B cell (primary cell): ENCODE data around the gene IPO11. TPM values are rescaled to one million over a fixed set of nuclear protein-coding genes. Genes with fewer than 3 reads are reported as not detected.

Source experiments
- ATAC-seq: fragments of 200-7000 bp; cut with Tn5 transposase; one replicate; pipeline ENCODE4 v1.10.0; 2021; ENCODE audit warnings: low read depth, mild to moderate bottlenecking, moderate number of reproducible peaks, moderate library complexity
- CTCF ChIA-PET: fragments of 350-600 bp; sonication (Branson Sonifier 250); formaldehyde crosslinking; loops from one replicate; lab custom pipeline; 2021; ENCODE audit warnings: antibody characterized with exemption, inconsistent platforms; lab: Charles Lee
- POLR2A ChIA-PET: fragments of 350-600 bp; sonication (Branson Sonifier 250); formaldehyde crosslinking; loops from one replicate; lab custom pipeline; 2021; ENCODE audit warnings: antibody characterized with exemption; lab: Charles Lee
- DNase-seq: peaks from one replicate; pipeline ENCODE4 v3.0.0; 2013
- H2AFZ ChIP-seq: 2 replicates; pipeline ENCODE4 v1.6.1; 2012; ENCODE audit warnings: mild to moderate bottlenecking, low read depth, low read length; ENCODE audit not compliant: insufficient read depth, poor library complexity, severe bottlenecking
- H3K27ac ChIP-seq, 2 donors: 1 replicate in 1 of 2; 2 replicates in 1 of 2; pipeline ENCODE4 v1.5.1; 2012 to 2013; ENCODE audit warnings: low read length in 2 of 2, mild to moderate bottlenecking in 2 of 2, moderate library complexity in 1 of 2
- H3K27me3 ChIP-seq, 4 experiments: fragments of 200-600 bp in 1 of 4; sonication (generic) in 1 of 4; replicated peaks in 1 of 4; 1 replicate in 2 of 4; 2 replicates in 2 of 4; pipeline versions ENCODE4 v1.6.1 to v1.7.0; 2013 to 2016; ENCODE audit warnings: low read length in 3 of 4, mild to moderate bottlenecking in 2 of 4, mixed read lengths in 1 of 4, moderate library complexity in 1 of 4; ENCODE audit not compliant: insufficient read depth in 4 of 4, control insufficient read depth in 3 of 4; ENCODE audit errors: control extremely low read depth in 1 of 4
- H3K36me3 ChIP-seq, 2 experiments: replicated peaks in 1 of 2; 1 replicate in 1 of 2; 2 replicates in 1 of 2; pipeline versions ENCODE4 v1.6.1 to v1.7.1; 2013; ENCODE audit warnings: low read length in 1 of 2; ENCODE audit not compliant: insufficient read depth in 2 of 2, control insufficient read depth in 1 of 2; ENCODE audit errors: control extremely low read depth in 1 of 2, extremely low read depth in 1 of 2
- H3K4me1 ChIP-seq, 2 donors: fragments of 200-600 bp in 1 of 2; sonication (generic) in 1 of 2; 1 replicate in 1 of 2; 2 replicates in 1 of 2; pipeline versions ENCODE4 v1.5.1 to v1.6.1; 2013 to 2017; ENCODE audit warnings: low read length in 2 of 2; ENCODE audit not compliant: control insufficient read depth in 2 of 2, insufficient read depth in 2 of 2
- H3K4me2 ChIP-seq: replicated peaks from 2 replicates; pipeline ENCODE3; 2012; ENCODE audit warnings: mild to moderate bottlenecking, low read depth, low read length; ENCODE audit not compliant: poor library complexity, severe bottlenecking
- H3K4me3 ChIP-seq, 5 experiments: fragments of 200-600 bp in 1 of 5; sonication (generic) in 1 of 5; 1 replicate in 3 of 5; 2 replicates in 2 of 5; pipeline versions ENCODE4 v1.5.1 to v1.7.0; 2011 to 2016; ENCODE audit warnings: low read length in 4 of 5, mild to moderate bottlenecking in 4 of 5, low read depth in 2 of 5, control low read depth in 1 of 5, moderate library complexity in 1 of 5; ENCODE audit not compliant: insufficient read depth in 1 of 5; ENCODE audit errors: control extremely low read depth in 1 of 5, extremely low read depth in 1 of 5
- H3K79me2 ChIP-seq: fragments of 200-600 bp; sonication (generic); one replicate; pipeline ENCODE4 v1.6.0; 2016; ENCODE audit warnings: low read length; ENCODE audit not compliant: control insufficient read depth, insufficient read depth
- H3K9ac ChIP-seq: fragments of 200-600 bp; sonication (generic); 2 replicates; pipeline ENCODE4 v1.6.1; 2017; ENCODE audit warnings: mild to moderate bottlenecking, low read length, moderate library complexity
- H3K9me3 ChIP-seq, 3 donors: one replicate each; pipeline versions ENCODE4 v1.6.1 to v1.7.1; 2013; ENCODE audit warnings: low read length in 2 of 3; ENCODE audit not compliant: control insufficient read depth in 2 of 3, insufficient read depth in 1 of 3; ENCODE audit errors: control extremely low read depth in 1 of 3
- H4K20me1 ChIP-seq: 2 replicates; pipeline ENCODE4 v1.6.0; 2012; ENCODE audit warnings: mild to moderate bottlenecking, low read length; ENCODE audit not compliant: insufficient read depth, control insufficient read depth, poor library complexity, severe bottlenecking
- H3K27ac Mint-ChIP-seq: one replicate; pipeline ENCODE4 v1.8.0; 2021; ENCODE audit warnings: mixed read lengths
- H3K27me3 Mint-ChIP-seq: one replicate; pipeline ENCODE4 v1.8.0; 2021; ENCODE audit warnings: mixed read lengths
- H3K4me1 Mint-ChIP-seq: one replicate; pipeline ENCODE4 v1.8.0; 2021; ENCODE audit warnings: mixed read lengths
- H3K4me3 Mint-ChIP-seq: one replicate; pipeline ENCODE4 v1.8.0; 2021; ENCODE audit warnings: mixed read lengths
- H3K9me3 Mint-ChIP-seq: one replicate; pipeline ENCODE4 v1.8.0; 2022; ENCODE audit warnings: mixed read lengths; ENCODE audit not compliant: insufficient read depth
- CTCF ChIP-seq: fragments of 200-600 bp; IDR thresholded peaks from one replicate; pipeline ENCODE4 v1.8.0; 2022; ENCODE audit warnings: antibody characterized with exemption, mild to moderate bottlenecking
- EZH2 ChIP-seq: IDR thresholded peaks from 2 replicates; pipeline ENCODE4 v1.6.1; 2012; ENCODE audit warnings: borderline replicate concordance, low read depth, mild to moderate bottlenecking, moderate library complexity, low read length; ENCODE audit not compliant: insufficient read depth, poor library complexity, severe bottlenecking
- WGBS: methylation state at CpG from one replicate; pipeline ENCODE4 v1.1.5; 2013; ENCODE audit warnings: missing lambda C conversion rate; ENCODE audit not compliant: insufficient coverage; 5-methylcytosine and 5-hydroxymethylcytosine counted together
- intact Hi-C: fragments of 100-400 bp; cut with micrococcal nuclease; formaldehyde crosslinking; loops from one replicate; pipeline ENCODE4 v1.10.0; 2022
- polyA plus RNA-seq: library from polyadenylated mRNA; depleted of rRNA; stranded (reverse); fragments of >200 nt; gene quantifications from 2 replicates; pipeline ENCODE4 v1.2.3, GENCODE V29; 2012
- total RNA-seq, 2 donors: library from RNA; stranded (reverse); fragments of 120-200 nt in 1 of 2; gene quantifications; 1 replicate in 1 of 2; 2 replicates in 1 of 2; pipeline versions ENCODE4 v1.2.3 to v1.2.4, GENCODE V29; 2013 to 2022

The IPO11 gene
- total and polyA plus RNA-seq, 2 donors (not counting 1 experiment from before 2014, with no cell fraction given) = 3.8 to 37.4 TPM

- Mint-ChIP-seq H3K9me3 (no peaks in the 10 kb centered on the region), H3K27ac (no peak overlapping the region), H3K4me1 (no peaks in the 10 kb centered on the region), H3K27me3 (no peaks in the 10 kb centered on the region), H3K4me3 (no peak overlapping the region)
- peaks cover 0 to 19% of the 10 kb centered on the region in 2 experiments for H3K36me3 ChIP-seq
- H3K27me3 ChIP-seq = no peaks in the 10 kb centered on the region
- WGBS = no CpG with 5 or more reads among the region's 1 CpG
- intact Hi-C loops = no loop called here
- no peak overlapping the region for H3K27ac ChIP-seq
- no peak overlapping the region for H3K4me2 ChIP-seq
- no peaks in the 10 kb centered on the region for H4K20me1 ChIP-seq
- H2AFZ ChIP-seq = no peak overlapping the region
- no peaks in the 10 kb centered on the region for H3K4me1 ChIP-seq
- H3K9me3 ChIP-seq = no peaks in the 10 kb centered on the region
- no peaks in the 10 kb centered on the region for H3K79me2 ChIP-seq
- no peak overlapping the region for H3K9ac ChIP-seq
- TF ChIP-seq EZH2 (no peak), CTCF (no peak)
- POLR2A ChIA-PET = no interaction called here
- H3K4me3 ChIP-seq = no peak overlapping the region
- ATAC-seq = no peak
- CTCF ChIA-PET = no interaction called here
- DNase-seq = no peak
Observed at GRCh38 chr5:62606878-62607277, 194.3 kb downstream of the IPO11 start.

GRCh38 chr5:62607615-62608014 is 195.1 kb downstream of the IPO11 start:
- H3K4me1 ChIP-seq = no peaks in the 10 kb centered on the region
- H3K9me3 Mint-ChIP-seq = no peaks in the 10 kb centered on the region
- ChIA-PET POLR2A (no interaction called here), CTCF (no interaction called here)
- intact Hi-C loops = no loop called here
- no peaks in the 10 kb centered on the region for H3K4me1 Mint-ChIP-seq
- no peak overlapping the region for H3K27ac ChIP-seq
- H3K9ac ChIP-seq = no peak overlapping the region
- DNase-seq = no peak
- H3K4me2 ChIP-seq = no peak overlapping the region
- TF ChIP-seq EZH2 (no peak), CTCF (no peak)
- H3K36me3 ChIP-seq = peaks cover 0 to 17% of the 10 kb centered on the region in 2 experiments
- WGBS = 100% methylated on average over 3 of the region's 4 CpGs
- H2AFZ ChIP-seq = no peak overlapping the region
- no peak overlapping the region for H3K4me3 Mint-ChIP-seq
- H3K27me3 ChIP-seq = no peaks in the 10 kb centered on the region
- H3K27me3 Mint-ChIP-seq = no peaks in the 10 kb centered on the region
- no peaks in the 10 kb centered on the region for H3K9me3 ChIP-seq
- no peak overlapping the region for H3K4me3 ChIP-seq
- H3K27ac Mint-ChIP-seq = no peak overlapping the region
- H3K79me2 ChIP-seq = no peaks in the 10 kb centered on the region
- no peaks in the 10 kb centered on the region for H4K20me1 ChIP-seq
- ATAC-seq = no peak
